GM21619 (cell line): ENCODE results near the gene SYF2.
"Not testable (repeated sequence)": the region's sequence is repeated elsewhere in the genome, so short reads cannot be mapped to it uniquely, and the experiment has no call there.

ENCODE experiments used
- ATAC-seq: cut with Tn5 transposase; IDR thresholded peaks from one replicate; pipeline ENCODE4 v1.9.1; 2021; ENCODE audit not compliant: unreplicated experiment

Gene SYF2

DNA sequence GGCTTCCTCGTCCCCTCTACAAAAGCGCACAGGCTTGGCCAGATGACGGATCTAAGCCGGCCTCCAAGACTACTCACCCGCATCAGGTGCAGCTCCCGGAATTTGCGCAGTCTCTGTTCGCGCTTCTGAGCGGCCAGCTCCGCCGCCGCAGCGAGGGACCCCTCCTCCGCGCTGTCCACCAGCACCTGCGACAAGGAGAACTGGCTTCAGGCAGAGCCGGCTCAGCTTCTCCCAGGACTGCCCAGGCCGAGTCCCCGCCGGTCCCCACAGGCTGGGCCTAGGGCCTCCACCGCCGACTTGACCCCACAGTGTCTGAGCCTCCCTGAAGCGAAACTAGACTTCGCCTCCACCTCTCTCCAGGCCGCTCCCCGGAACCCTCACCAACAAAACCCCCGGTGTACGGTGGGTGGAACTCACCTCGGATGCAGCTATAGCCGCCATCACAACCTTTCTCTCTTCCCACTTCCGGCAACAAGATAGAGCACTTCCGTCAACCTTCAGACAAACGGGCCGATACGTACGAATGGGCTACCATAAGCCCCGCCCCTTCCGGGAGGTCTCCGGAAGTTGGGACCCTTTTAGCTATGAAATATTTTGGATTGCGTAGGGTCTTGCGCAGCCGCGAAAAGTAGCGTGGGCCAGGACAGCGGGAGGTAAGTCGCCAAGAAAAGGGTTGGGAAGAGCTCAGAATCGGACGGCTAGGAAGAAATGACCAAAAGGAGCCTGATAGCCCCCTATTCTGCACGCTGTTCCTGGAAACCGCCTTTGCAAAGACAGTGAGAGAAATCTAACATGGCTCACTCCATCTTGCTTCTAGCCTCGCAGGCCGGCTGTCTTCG is at the start of gene SYF2:
SYF2 (minus strand) TSS at position 476 of the 839 bp plus-strand sequence; CDS start at position 441, 35 bp downstream.
- ATAC-seq: peak; percentile 80

DNA sequence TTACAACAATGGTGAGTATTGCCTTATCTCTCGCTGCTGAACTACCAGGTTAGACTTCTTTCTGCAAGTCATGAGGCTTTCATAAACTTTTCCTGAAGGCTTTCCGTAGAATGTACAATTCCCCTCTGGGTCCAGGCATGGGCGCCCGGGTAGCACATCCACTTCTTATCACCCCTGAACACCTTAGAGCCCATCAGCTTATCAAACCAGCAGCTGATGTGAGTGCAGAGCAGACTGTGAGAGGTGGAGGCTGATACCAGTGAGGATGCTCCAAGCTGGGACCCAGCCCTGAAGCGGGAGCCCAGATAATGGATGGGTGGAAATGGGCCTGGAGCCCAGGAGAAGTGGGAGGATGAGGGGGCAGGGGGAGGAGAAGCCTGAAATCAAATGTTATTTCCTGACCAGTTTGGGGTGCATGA is 47.4 kb upstream of the SYF2 start:
- not testable (repeated sequence) for ATAC-seq

- not testable (repeated sequence) for ATAC-seq
Measured at GRCh38 chr1:25278790-25279189, 46.5 kb upstream of the SYF2 start.

- ATAC-seq: not testable (repeated sequence)
Measured at GRCh38 chr1:25278358-25278757, 46.1 kb upstream of the SYF2 start.

GRCh38 chr1:25277295-25277694 is 45.0 kb upstream of the SYF2 start:
- not testable (repeated sequence) for ATAC-seq

GRCh38 chr1:25275648-25276047 is 43.3 kb upstream of the SYF2 start:
- ATAC-seq: not testable (repeated sequence)

DNA sequence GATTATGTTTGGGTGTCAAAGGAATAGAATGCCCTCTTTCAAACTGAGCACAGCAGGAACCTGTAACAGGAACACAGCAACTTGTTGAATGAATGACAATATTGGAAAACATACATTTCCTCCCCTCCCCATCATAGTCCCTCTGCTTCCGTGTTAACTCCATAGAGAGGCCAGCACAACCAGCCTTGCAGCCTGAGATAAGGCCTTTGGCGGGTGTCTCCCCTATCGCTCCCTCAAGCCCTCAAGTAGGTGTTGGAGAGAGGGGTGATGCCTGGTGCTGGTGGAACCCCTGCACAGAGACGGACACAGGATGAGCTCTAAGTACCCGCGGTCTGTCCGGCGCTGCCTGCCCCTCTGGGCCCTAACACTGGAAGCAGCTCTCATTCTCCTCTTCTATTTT is 39.9 kb upstream of the SYF2 start, which contains the start of gene RHD:
RHD (plus strand) TSS at position 272 of the 400 bp plus-strand sequence; CDS start at position 311, 39 bp downstream.
- ATAC-seq: not testable (repeated sequence)

GRCh38 chr1:25268143-25268760 is 36.0 kb upstream of the SYF2 start:
- ATAC-seq: not testable (repeated sequence)

GRCh38 chr1:25267288-25268142 is 35.2 kb upstream of the SYF2 start:
- peak; percentile 57 for ATAC-seq

- ATAC-seq: peak; percentile 31
Measured at GRCh38 chr1:25266554-25267287, 34.4 kb upstream of the SYF2 start.

DNA sequence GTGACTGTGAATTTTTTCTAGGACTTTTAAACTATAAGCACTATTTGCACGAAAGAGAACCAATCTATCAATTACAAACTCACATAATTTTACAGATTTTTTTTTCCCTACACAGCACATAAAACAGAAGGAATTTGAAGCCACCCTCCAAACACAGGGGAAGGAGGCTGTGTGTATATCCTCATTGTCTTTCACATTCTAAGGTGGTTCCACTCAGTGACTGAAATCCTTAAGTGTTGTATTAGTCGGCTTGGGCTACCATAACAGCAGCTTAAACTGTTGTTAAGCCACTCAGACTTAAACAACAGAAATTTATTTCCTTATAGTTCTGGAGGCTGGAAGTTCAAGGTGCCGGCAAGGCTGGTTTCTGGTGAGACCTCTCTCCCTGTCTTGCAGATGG is 28.0 kb upstream of the SYF2 start:
- ATAC-seq: not testable (repeated sequence)

DNA sequence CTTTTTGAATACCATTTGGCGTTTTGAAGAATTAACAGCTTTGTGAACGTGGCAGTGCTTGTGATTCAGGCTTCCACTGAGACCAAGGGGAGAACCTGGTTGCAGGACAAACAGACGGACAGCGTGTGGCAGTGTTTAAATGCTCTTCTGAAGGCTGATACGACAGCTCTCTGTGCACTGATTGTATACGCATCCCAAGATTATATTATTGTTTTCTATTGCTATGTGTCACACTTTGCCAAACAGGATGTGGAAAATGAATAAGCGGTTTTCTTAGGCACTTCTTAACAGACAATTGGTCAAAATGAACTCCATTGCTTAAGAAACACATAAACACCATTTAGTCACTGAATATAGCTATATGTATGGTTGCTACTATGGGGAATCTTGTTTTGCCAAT is 27.5 kb upstream of the SYF2 start:
- ATAC-seq: not testable (repeated sequence)

- ATAC-seq: no peak
Measured at GRCh38 chr1:25257196-25257595, 24.9 kb upstream of the SYF2 start.

- ATAC-seq: no peak
Measured at GRCh38 chr1:25256578-25256965, 24.3 kb upstream of the SYF2 start.

- no peak for ATAC-seq
Measured at GRCh38 chr1:25255706-25256577, 23.6 kb upstream of the SYF2 start.

DNA sequence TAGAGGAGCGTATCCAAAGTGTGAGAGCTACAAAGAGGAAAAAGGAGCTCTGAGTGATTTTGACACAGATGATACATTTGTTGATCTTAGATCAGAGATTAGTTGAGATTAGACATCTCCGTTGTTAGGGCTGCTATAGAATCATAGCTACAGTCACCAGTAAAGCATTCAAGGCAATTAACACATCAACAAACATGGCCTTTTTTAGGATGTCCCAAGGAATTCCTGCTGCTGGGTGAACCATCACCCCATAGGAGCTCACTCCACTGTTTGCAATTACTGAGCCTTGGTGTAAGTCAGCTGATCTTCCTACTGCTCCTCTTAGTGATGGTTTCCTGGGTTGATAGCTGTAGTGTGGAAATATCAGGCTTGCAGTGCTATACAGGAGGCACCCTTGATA is 21.6 kb upstream of the SYF2 start:
- no peak for ATAC-seq

- peak; percentile 42 for ATAC-seq
Measured at GRCh38 chr1:25247829-25248754, 15.8 kb upstream of the SYF2 start.

DNA sequence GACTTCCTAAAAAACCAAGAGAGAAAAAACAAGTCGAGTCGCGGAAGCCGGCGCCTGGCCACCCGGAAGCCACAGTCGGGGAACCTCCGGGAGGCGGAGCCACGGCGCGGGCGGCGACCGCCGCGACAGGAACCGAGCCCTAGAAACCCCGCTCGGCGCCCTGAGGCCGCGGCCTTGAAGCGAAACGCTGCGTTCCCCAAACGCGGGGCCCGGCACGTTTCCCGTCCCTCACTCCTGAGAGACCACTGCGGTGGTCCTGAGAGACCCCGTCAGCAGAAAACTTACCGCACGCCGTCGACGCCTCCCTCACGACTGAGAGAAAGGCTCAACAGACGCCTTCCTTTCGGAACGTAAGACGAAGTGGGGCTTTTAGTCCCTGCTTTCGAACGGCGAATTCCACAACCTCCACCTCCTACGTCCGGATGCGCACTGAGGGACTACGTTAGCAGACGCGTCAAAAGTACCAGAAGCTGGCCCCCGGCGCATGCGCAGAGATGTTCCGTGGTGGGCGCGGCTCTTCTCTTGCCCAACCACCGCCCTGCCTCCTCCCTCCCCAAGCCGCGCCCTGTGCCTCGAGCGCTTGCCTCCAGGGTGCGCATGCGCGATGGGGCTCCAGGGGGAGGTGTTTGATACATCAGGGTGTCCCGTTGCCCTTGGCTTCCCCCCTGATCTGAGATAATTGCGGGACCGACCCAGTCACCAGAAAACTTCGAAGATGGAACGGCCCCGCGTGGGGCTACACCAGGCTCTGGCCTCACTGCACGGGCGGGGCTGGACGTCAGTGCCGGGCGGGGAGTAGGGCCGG is 14.9 kb upstream of the SYF2 start, which contains the start of gene RSRP1:
RSRP1 (minus strand) TSS at position 431 of the 805 bp plus-strand sequence. CDS start 491 bp downstream, outside the sequence.
- peak; percentile 75 for ATAC-seq
